Activated naive CD8-positive, alpha-beta T cell treated with anti-CD3 and anti-CD28 coated beads, Interleukin-2, amount 50 U/mL, for 16 hours (primary cell): ENCODE measurements around the gene AMOT.

Source experiments
- DNase-seq: peaks from one replicate; pipeline ENCODE4 v3.0.0-alpha.2; 2020; ENCODE audit warnings: low read depth, low spot score

The AMOT gene

GRCh38 chrX:112841114-112841819 is 636 bp upstream of the AMOT start:
- DNase-seq = peak; percentile 33

GRCh38 chrX:112839856-112840255 is 775 bp downstream of the AMOT start:
- no peak for DNase-seq

GRCh38 chrX:112837531-112837930 is 3.1 kb downstream of the AMOT start:
- DNase-seq = no peak

GRCh38 chrX:112835019-112835418 is 5.6 kb downstream of the AMOT start:
- no peak for DNase-seq

GRCh38 chrX:112834031-112834845 is 6.4 kb downstream of the AMOT start:
- no peak for DNase-seq

GRCh38 chrX:112832481-112833095 is 8.0 kb downstream of the AMOT start:
- DNase-seq = no peak

- no peak for DNase-seq
Observed at GRCh38 chrX:112830540-112830939, 10.1 kb downstream of the AMOT start.

GRCh38 chrX:112827292-112827903 is 13.2 kb downstream of the AMOT start:
- no peak for DNase-seq

- DNase-seq = no peak
Observed at GRCh38 chrX:112826023-112826422, 14.6 kb downstream of the AMOT start.

GRCh38 chrX:112822892-112823291 is 17.7 kb downstream of the AMOT start:
- DNase-seq = no peak

GRCh38 chrX:112820364-112821268 is 20.0 kb downstream of the AMOT start:
- DNase-seq = no peak

GRCh38 chrX:112819813-112820212 is 20.8 kb downstream of the AMOT start:
- no peak for DNase-seq

- no peak for DNase-seq
Observed at GRCh38 chrX:112819008-112819640, 21.5 kb downstream of the AMOT start.

- no peak for DNase-seq
Observed at GRCh38 chrX:112818114-112819007, 22.3 kb downstream of the AMOT start.

GRCh38 chrX:112816908-112817307 is 23.7 kb downstream of the AMOT start:
- no peak for DNase-seq

GRCh38 chrX:112814496-112814895 is 26.1 kb downstream of the AMOT start:
- DNase-seq = no peak

- no peak for DNase-seq
Observed at GRCh38 chrX:112812741-112813140, 27.9 kb downstream of the AMOT start.

GRCh38 chrX:112808651-112809195 is 31.9 kb downstream of the AMOT start:
- no peak for DNase-seq

GRCh38 chrX:112808007-112808406 is 32.6 kb downstream of the AMOT start:
- DNase-seq = no peak
